ENCODE data around the gene DYSF.

- TF ChIP-seq MAX (IDR thresholded peaks at IDR 0.05): no peak
- TF ChIP-seq EP300 (IDR thresholded peaks at IDR 0.05; ENCODE audit: borderline replicate concordance): no peak
- TF ChIP-seq CEBPB (IDR thresholded peaks at IDR 0.05): no peak
- no peak for TF ChIP-seq REST (IDR thresholded peaks at IDR 0.05; ENCODE audit: low read depth)
- TF ChIP-seq USF1 (IDR thresholded peaks at IDR 0.05): no peak
- no peak for TF ChIP-seq RAD21 (IDR thresholded peaks at IDR 0.05; ENCODE audit: low read depth)
- no peak for TF ChIP-seq TAF1 (IDR thresholded peaks at IDR 0.05; ENCODE audit: low read depth)
- no peak for TF ChIP-seq CREB1 (IDR thresholded peaks at IDR 0.05; ENCODE audit: low read depth)
- no peak for TF ChIP-seq TCF12 (IDR thresholded peaks at IDR 0.05; ENCODE audit: low read depth)
- TF ChIP-seq EGR1 (IDR thresholded peaks at IDR 0.05): no peak
- TF ChIP-seq YY1 (IDR thresholded peaks at IDR 0.05; ENCODE audit: low read depth): no peak
- TF ChIP-seq NFIC (IDR thresholded peaks at IDR 0.05): no peak
- TF ChIP-seq TEAD4 (IDR thresholded peaks at IDR 0.05): no peak
These were observed 178.1 kb downstream of the DYSF start for GRCh38 chr2:71631411-71631931.
